Astrocyte (in vitro differentiated cells and primary cell): Measurements from ENCODE around the gene POLR1C. TPM values are rescaled to one million over a fixed set of nuclear protein-coding genes. Genes with fewer than 3 reads are reported as not detected.

Experiments used
- DNase-seq: peaks from one replicate; pipeline ENCODE4 v3.0.0-alpha.2; 2010; ENCODE audit warnings: low read depth
- FAIRE-seq: peaks from 2 replicates; lab custom pipeline; 2011; peaks lifted over from hg19 to GRCh38; lab: Jason Lieb, UNC
- H2AFZ ChIP-seq: 2 replicates; pipeline ENCODE4 v1.6.0; 2012; ENCODE audit warnings: low read depth, low read length, inconsistent platforms
- H3K27ac ChIP-seq: 2 replicates; pipeline ENCODE4 v1.5.1; 2011; ENCODE audit warnings: low read depth, low read length, inconsistent platforms
- H3K27me3 ChIP-seq: 2 replicates; pipeline ENCODE4 v1.6.0; 2011; ENCODE audit warnings: low read length, inconsistent platforms; ENCODE audit not compliant: insufficient read depth
- H3K36me3 ChIP-seq: 2 replicates; pipeline ENCODE4 v1.5.1; 2011; ENCODE audit warnings: low read length, inconsistent platforms; ENCODE audit not compliant: insufficient read depth
- H3K4me1 ChIP-seq: 2 replicates; pipeline ENCODE4 v1.5.1; 2011; ENCODE audit warnings: low read length, inconsistent platforms; ENCODE audit not compliant: insufficient read depth
- H3K4me2 ChIP-seq: 2 replicates; pipeline ENCODE4 v1.6.0; 2012; ENCODE audit warnings: low read length, inconsistent platforms
- H3K4me3 ChIP-seq: 2 replicates; pipeline ENCODE4 v1.5.1; 2011; ENCODE audit warnings: low read depth, mild to moderate bottlenecking, low read length, inconsistent platforms; ENCODE audit not compliant: insufficient read depth
- H3K79me2 ChIP-seq: 2 replicates; pipeline ENCODE4 v1.6.0; 2012; ENCODE audit warnings: mild to moderate bottlenecking, low read length, inconsistent platforms; ENCODE audit not compliant: insufficient read depth
- H3K9ac ChIP-seq: 2 replicates; pipeline ENCODE4 v1.6.0; 2012; ENCODE audit warnings: mild to moderate bottlenecking, low read length, inconsistent platforms
- H3K9me3 ChIP-seq: 2 replicates; pipeline ENCODE4 v1.5.1; 2012; ENCODE audit warnings: low read depth, mild to moderate bottlenecking, low read length, inconsistent platforms; ENCODE audit not compliant: insufficient read depth
- H4K20me1 ChIP-seq: 2 replicates; pipeline ENCODE4 v1.6.0; 2012; ENCODE audit warnings: low read length, inconsistent platforms; ENCODE audit not compliant: insufficient read depth
- H3K27ac Mint-ChIP-seq: one replicate; pipeline ENCODE4 v1.8.0; 2021; ENCODE audit warnings: mild to moderate bottlenecking, mixed read lengths; ENCODE audit not compliant: unreplicated experiment
- H3K27me3 Mint-ChIP-seq: one replicate; pipeline ENCODE4 v1.8.0; 2021; ENCODE audit warnings: low read depth, mixed read lengths; ENCODE audit not compliant: unreplicated experiment
- H3K36me3 Mint-ChIP-seq: one replicate; pipeline ENCODE4 v1.8.0; 2021; ENCODE audit warnings: low read depth, mixed read lengths; ENCODE audit not compliant: unreplicated experiment
- H3K4me1 Mint-ChIP-seq: one replicate; pipeline ENCODE4 v1.8.0; 2021; ENCODE audit warnings: low read depth, mixed read lengths; ENCODE audit not compliant: unreplicated experiment
- H3K4me3 Mint-ChIP-seq: one replicate; pipeline ENCODE4 v1.8.0; 2021; ENCODE audit warnings: mild to moderate bottlenecking, moderate library complexity, mixed read lengths; ENCODE audit not compliant: unreplicated experiment
- H3K9me3 Mint-ChIP-seq: one replicate; pipeline ENCODE4 v1.8.0; 2021; ENCODE audit warnings: mild to moderate bottlenecking, mixed read lengths; ENCODE audit not compliant: unreplicated experiment
- EZH2 ChIP-seq: IDR thresholded peaks from 2 replicates; pipeline ENCODE4 v1.6.1; 2012; ENCODE audit warnings: mild to moderate bottlenecking, low read length, inconsistent platforms; ENCODE audit not compliant: insufficient read depth
- total RNA-seq: library from RNA; stranded (reverse); gene quantifications from 2 replicates; pipeline ENCODE4 v1.2.1, GENCODE V29; 2021
- TF ChIP-seq, protein P1 (sequence below): IDR thresholded peaks from 2 replicates; pipeline ENCODE4 v1.5.1; 2011; ENCODE audit warnings: low read depth, mild to moderate bottlenecking, inconsistent platforms, low read length, moderate library complexity; ENCODE audit not compliant: insufficient read depth

The POLR1C gene
- total RNA-seq, 1 donor from 2014 or later = 41.8 TPM

DNA sequence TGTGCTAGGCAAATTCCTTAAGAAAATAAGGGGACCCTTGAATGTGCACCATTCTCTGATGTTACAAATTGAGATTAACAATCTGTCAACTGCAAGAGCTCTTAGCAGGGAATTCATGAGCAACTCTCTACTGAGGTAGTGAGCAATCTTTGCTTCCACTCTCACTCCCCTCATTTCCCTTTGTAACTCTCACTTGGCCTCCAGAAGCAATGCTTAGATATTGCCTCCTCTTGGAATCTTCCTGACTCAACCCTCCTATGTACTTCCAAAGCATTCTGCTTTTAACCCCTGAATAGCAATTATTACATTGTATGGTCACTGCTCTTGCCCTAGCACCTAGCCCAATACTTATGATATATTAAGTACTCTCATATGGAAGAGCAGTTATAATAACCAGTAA, 42.4 kb downstream of the POLR1C start:
- no peak overlapping the region for H3K4me2 ChIP-seq
- no peak overlapping the region for H3K9ac ChIP-seq
- H3K4me1 ChIP-seq = no peaks in the 10 kb centered on the region
- Mint-ChIP-seq H3K27me3 (no peaks in the 10 kb centered on the region), H3K9me3 (no peaks in the 10 kb centered on the region), H3K4me1 (no peaks in the 10 kb centered on the region), H3K27ac (no peak overlapping the region), H3K4me3 (no peak overlapping the region), H3K36me3 (peaks cover 19% of the 10 kb centered on the region)
- TF ChIP-seq, protein P1, sequence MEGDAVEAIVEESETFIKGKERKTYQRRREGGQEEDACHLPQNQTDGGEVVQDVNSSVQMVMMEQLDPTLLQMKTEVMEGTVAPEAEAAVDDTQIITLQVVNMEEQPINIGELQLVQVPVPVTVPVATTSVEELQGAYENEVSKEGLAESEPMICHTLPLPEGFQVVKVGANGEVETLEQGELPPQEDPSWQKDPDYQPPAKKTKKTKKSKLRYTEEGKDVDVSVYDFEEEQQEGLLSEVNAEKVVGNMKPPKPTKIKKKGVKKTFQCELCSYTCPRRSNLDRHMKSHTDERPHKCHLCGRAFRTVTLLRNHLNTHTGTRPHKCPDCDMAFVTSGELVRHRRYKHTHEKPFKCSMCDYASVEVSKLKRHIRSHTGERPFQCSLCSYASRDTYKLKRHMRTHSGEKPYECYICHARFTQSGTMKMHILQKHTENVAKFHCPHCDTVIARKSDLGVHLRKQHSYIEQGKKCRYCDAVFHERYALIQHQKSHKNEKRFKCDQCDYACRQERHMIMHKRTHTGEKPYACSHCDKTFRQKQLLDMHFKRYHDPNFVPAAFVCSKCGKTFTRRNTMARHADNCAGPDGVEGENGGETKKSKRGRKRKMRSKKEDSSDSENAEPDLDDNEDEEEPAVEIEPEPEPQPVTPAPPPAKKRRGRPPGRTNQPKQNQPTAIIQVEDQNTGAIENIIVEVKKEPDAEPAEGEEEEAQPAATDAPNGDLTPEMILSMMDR = no peak
- TF ChIP-seq EZH2 = no peak
- H3K9me3 ChIP-seq = no peaks in the 10 kb centered on the region
- no peaks in the 10 kb centered on the region for H3K79me2 ChIP-seq
- no peak overlapping the region for H3K27ac ChIP-seq
- DNase-seq = no peak
- peaks cover 66% of the 10 kb centered on the region for H3K36me3 ChIP-seq
- no peak overlapping the region for H3K4me3 ChIP-seq
- no peaks in the 10 kb centered on the region for H4K20me1 ChIP-seq
- H2AFZ ChIP-seq = no peak overlapping the region
- H3K27me3 ChIP-seq = no peaks in the 10 kb centered on the region
- no peak for FAIRE-seq

DNA sequence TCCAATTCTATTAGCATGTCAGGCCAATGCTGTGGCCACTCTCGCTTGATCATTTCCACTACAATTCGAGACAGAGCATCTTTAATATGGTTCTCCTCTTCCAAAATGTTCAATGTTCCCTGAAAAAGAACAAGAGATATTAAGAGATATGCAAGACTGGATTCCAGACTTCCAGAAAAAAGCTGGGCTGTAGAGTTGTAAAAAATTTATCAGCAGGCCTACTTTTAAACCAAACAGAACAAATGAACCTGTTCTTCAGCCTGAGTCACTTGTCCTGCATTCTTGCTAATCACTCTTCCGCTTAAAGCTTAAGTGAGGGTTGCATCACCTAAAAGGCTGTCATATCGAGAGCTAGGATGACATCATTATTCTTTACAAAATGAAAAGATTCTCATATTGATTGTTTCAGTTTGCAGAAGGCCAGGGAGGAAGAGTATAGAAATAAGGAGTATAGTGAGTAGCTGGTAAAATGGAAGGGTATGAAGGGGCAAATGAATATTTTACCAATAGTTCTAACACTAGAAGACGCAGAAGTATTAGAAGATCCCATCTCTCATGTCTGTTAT, 54.1 kb downstream of the POLR1C start:
- H3K4me2 ChIP-seq = no peak overlapping the region
- Mint-ChIP-seq H3K27ac (peak overlapping the region; percentile 91), H3K4me3 (peak overlapping the region; percentile 5), H3K9me3 (no peaks in the 10 kb centered on the region), H3K36me3 (peaks cover 20% of the 10 kb centered on the region), H3K27me3 (no peaks in the 10 kb centered on the region), H3K4me1 (peaks cover 11% of the 10 kb centered on the region)
- H3K27ac ChIP-seq = no peak overlapping the region
- H3K4me1 ChIP-seq = peaks cover 3% of the 10 kb centered on the region
- no peak for FAIRE-seq
- no peak overlapping the region for H2AFZ ChIP-seq
- peak; percentile 12 for DNase-seq
- no peaks in the 10 kb centered on the region for H3K9me3 ChIP-seq
- H3K36me3 ChIP-seq = peaks cover 42% of the 10 kb centered on the region
- no peak overlapping the region for H3K9ac ChIP-seq
- H4K20me1 ChIP-seq = peaks cover 9% of the 10 kb centered on the region
- peaks cover 33% of the 10 kb centered on the region for H3K79me2 ChIP-seq
- H3K27me3 ChIP-seq = no peaks in the 10 kb centered on the region
- no peak overlapping the region for H3K4me3 ChIP-seq
- TF ChIP-seq, protein P1 = no peak
- TF ChIP-seq EZH2 = no peak

Other genes starting within 250 kb of the POLR1C start
- gene SLC22A7, start 218.8 kb upstream of the POLR1C start, total RNA-seq = not detected in 2 replicates
- not detected in 2 replicates for gene CRIP3, start 208.3 kb upstream of the POLR1C start, total RNA-seq
- gene ZNF318, start 147.4 kb upstream of the POLR1C start, total RNA-seq = 9.8 and 10.9 TPM in 2 replicates
- 37.2 and 40.8 TPM in 2 replicates for gene ABCC10, start 89.5 kb upstream of the POLR1C start, total RNA-seq
- gene DLK2, start 61.5 kb upstream of the POLR1C start, total RNA-seq = 0.41 and 0.68 TPM in 2 replicates
- gene TJAP1, start 39.5 kb upstream of the POLR1C start, total RNA-seq = 26.6 and 28.3 TPM in 2 replicates
- gene LRRC73, start 6.7 kb upstream of the POLR1C start, total RNA-seq = 0.30 and 0.31 TPM in 2 replicates
- gene YIPF3, start 163 bp upstream of the POLR1C start, total RNA-seq = 132 and 141 TPM in 2 replicates
- 53.0 and 62.6 TPM in 2 replicates for gene XPO5, start 58.9 kb downstream of the POLR1C start, total RNA-seq
- 53.0 and 58.0 TPM in 2 replicates for gene POLH, start 59.1 kb downstream of the POLR1C start, total RNA-seq
- 86.6 and 90.6 TPM in 2 replicates for gene GTPBP2, start 112.2 kb downstream of the POLR1C start, total RNA-seq
- 28.0 and 32.2 TPM in 2 replicates for gene MAD2L1BP, start 118.8 kb downstream of the POLR1C start, total RNA-seq
- gene RSPH9, start 127.9 kb downstream of the POLR1C start, total RNA-seq = 0.30 and 0.55 TPM in 2 replicates
- gene MRPS18A, start 170.7 kb downstream of the POLR1C start, total RNA-seq = 33.5 and 38.3 TPM in 2 replicates